Vagina (tissue), 2 donors: ENCODE results near the gene KCNF1.

Experiments
- CTCF ChIP-seq, 3 experiments: fragments of 450-650 bp in 2 of 3; fragments of 200-600 bp in 1 of 3; sonication (generic) in 1 of 3; IDR thresholded peaks; one replicate each; pipeline ENCODE4 v1.5.1; 2017 to 2019; ENCODE audit warnings: antibody characterized with exemption in 3 of 3, mild to moderate bottlenecking in 2 of 3, moderate library complexity in 2 of 3
- POLR2A ChIP-seq, 2 donors: fragments of 450-650 bp; IDR thresholded peaks; one replicate each; pipeline ENCODE4 v1.6.1; 2017; ENCODE audit warnings: antibody characterized with exemption in 2 of 2, mild to moderate bottlenecking in 2 of 2, moderate library complexity in 2 of 2
- POLR2AphosphoS5 ChIP-seq, 2 donors: sonication (generic); formaldehyde crosslinking; IDR thresholded peaks; one replicate each; pipeline ENCODE4 v1.9.0; 2017; ENCODE audit warnings: antibody characterized with exemption in 2 of 2, mild to moderate bottlenecking in 2 of 2, low read depth in 1 of 2; ENCODE audit not compliant: insufficient read depth in 1 of 2

GRCh38 chr2:10923965-10924364 lies 12.2 kb downstream of the KCNF1 start:
- TF ChIP-seq POLR2A (IDR thresholded peaks at IDR 0.05) (no peak), CTCF (IDR thresholded peaks at IDR 0.05) (no peak), POLR2AphosphoS5 (IDR thresholded peaks at IDR 0.05; ENCODE audit: insufficient read depth in 1 of 2, low read depth in 1 of 2) (no peak)
